GM21390 (cell line): ENCODE measurements around the gene NF2.

Experiments used
- ATAC-seq: cut with Tn5 transposase; IDR thresholded peaks from one replicate; pipeline ENCODE4 v1.9.1; 2021; ENCODE audit not compliant: unreplicated experiment

Gene NF2

GRCh38 chr22:29700900-29701154 is 97.4 kb downstream of the NF2 start:
- no peak for ATAC-seq

- ATAC-seq = no peak
Measured at GRCh38 chr22:29701155-29701999, 97.9 kb downstream of the NF2 start.

DNA sequence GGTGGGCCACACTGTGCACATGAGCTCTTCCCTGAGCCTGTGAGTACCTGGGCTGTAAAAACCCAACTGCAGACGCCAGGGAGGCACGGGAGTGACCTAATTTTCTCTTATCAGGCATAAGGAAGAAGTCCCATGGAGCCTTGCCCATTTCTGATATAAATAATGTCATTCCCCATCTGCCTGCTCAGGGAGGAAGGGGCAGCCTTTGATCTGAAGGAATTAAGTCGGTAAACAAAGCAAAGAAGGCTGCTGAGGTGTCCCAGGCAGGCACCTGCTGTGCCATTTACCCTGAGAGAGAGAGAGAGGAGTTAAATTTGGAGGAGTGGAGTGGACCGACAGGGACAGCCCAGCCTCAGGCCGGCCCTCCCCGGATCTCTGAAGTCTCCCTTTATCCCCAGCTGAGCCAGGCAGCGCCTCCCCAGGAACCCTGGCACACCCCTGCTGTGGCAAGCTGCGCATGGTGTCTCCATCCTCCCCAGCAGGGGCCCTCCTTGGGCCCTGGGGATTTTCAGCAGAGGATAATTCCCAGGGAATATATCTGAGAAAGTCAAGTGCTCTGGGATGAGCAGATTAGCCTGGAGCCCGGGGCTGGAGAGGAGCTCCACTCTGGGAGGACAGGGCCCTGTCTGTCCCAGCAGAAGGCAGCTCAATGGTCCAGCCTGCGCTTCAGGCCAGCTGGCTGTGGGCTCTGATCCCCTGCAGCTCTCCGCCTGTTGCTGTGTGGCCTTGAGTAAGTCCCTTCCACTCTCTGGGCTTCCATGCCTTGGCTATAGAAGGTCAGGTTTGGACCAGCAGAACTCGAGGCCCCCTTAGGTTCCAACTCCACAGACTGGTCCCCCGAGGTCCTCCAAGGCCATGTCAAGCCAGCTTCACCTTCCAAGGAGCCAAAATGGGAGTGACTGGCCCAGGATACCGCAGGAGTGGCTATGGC is 98.8 kb downstream of the NF2 start:
- no peak for ATAC-seq

GRCh38 chr22:29702931-29703501 is 99.6 kb downstream of the NF2 start:
- no peak for ATAC-seq

DNA sequence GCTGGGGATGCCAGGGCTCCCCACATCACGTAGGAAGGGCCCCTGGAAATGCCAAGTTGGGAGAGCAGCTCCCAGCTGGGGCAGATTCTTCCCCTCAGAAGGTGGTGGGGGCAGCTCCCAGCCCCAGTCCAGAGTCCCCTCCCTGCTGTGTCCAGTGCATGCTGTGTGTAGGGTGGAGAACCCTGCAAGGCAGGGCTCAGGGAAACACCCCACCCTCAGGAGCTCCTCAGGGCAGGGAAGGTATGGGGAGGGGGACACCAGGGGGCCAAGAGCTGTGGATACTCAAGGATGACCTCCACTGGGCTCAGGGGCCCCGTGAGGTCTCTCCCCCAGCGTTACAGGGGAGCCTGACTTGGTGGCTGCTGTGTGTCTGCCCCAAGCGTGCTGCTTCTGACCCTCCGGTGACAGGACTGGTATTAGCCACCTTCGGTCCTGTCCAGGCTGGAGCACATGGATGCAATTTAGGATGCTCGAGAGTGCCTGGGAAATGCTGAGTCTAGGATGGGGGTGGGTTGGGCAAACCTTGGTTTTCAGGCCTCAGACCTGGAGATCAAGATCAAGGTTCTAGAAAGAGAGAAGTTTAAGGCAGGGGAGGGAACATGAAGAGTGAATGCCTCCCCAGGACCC is 100.2 kb downstream of the NF2 start:
- no peak for ATAC-seq

DNA sequence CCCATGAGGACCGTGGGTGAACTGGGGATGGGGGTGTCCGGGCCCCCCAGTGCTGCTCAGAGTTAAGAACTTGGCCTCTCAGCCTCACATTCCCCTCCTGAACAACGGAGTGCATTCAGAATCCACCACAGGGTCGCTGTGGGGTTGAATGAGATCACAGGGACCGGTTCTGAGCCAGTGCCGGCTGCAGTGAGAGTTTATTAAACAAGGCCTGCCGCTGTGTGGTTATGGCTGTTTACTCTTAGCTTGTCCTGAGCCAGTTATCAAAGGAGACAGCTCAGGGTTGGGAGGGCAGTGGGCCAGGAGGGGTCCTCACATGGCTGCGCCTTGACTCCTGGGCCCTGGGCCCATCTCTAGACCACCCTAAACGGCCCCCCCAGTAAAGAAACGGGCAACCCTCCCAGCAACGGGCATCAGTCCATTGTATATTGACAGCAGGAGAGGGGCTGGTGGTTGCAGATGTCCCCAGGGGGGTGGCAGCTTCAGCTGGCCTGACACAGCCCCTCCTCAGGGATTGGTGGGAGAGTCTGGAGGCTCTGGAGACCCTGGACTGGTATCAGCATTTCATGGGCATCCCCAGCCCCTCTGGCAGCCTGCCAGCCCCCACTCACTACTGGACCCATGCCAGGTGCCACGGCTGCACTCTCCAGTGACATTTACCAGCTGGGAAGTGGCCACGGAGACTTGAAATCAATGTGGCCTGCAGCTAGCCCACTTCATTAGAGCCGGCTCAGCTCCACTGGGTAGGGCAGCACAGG is 101.3 kb downstream of the NF2 start:
- no peak for ATAC-seq

GRCh38 chr22:29705651-29706050 is 102.2 kb downstream of the NF2 start:
- ATAC-seq = no peak

DNA sequence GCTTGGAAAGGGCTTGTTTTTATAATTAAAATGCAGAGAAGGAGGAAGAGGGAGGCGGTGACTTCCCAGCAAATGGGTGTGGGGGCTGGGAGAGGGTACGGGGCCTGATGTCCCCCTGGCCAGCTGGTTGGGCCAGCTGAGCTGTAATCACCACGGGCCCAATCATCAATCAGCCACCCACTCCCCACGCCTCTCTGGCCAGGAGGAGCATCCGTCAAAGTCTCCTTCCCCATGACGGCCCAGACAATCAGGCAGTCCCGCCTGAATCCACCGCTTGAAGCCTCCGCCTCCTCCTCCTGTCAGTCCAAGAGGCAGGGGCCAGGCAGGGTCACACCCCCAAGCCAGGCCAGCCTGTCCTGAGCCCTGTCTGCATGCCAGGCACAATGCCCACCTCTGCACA is 103.1 kb downstream of the NF2 start:
- no peak for ATAC-seq

- ATAC-seq = no peak
Measured at GRCh38 chr22:29707010-29707409, 103.6 kb downstream of the NF2 start.

DNA sequence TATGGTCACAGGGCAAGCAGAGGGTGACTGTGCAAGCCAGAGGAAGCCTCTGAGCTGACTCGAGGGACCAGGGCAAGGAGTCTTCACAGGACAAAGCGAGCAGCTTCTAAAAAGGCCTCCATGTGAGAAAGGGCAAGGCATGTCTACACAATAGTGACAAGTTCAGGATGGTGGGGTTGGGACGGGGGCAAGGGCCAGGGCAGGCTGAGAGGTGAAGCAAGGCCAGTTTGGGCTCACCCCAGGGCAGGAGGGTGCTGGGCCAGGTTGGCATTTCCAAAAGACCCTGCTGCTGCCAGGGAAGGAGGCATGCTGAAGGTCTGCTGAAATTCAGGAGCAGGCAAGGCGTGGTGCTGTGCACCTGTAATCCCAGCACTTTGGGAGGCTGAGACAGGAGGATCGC is 104.0 kb downstream of the NF2 start:
- ATAC-seq = no peak

DNA sequence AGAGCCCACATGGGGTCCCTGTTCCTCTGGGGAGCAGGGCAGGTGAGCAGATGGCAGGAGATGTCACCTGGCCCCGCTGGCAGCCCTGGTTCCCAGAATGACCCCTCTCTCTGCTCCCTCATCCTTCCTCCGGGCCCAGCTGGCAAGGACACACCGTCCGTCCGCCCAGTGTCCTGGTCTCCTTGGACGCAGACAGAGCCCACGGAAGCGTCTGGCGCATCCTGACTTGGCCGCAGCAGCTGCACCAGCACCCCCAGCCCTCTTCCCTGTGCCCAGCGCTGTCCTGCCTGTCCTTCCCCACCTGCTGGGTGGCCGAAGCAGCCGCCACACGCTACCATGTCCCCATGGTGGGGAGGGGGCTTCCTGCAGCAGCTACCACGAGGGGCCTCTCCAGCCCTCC is 106.8 kb downstream of the NF2 start:
- no peak for ATAC-seq

GRCh38 chr22:29710922-29711593 is 107.6 kb downstream of the NF2 start:
- no peak for ATAC-seq

- no peak for ATAC-seq
Measured at GRCh38 chr22:29712119-29712518, 108.7 kb downstream of the NF2 start.

DNA sequence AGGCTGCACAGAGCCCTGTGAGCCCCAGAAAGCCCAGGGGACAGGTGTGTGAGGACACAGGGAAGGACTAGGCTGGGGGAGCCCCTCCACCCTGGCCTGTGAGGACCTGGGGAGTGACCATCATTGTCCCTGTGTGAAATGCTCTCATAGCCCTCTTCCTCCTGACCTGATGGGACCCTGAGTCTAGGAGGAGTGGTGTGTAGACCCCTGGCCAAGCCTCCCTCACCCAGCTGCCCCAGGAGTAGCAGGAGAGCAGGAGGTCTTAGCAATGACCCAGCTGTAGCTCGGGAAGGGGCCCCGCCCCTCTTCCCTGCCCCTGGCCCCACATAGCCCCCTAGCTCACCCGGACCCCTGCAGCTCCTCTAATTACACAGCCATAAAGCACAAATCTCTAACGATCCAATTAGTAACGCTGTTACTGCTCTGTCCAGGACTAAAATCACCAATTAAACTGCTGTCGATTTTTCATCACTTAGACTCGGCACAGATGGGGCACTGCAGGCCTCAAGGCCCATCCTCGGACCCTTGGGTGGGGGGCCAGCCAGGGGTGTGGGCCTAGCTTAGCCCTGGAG is 109.8 kb downstream of the NF2 start:
- ATAC-seq = no peak

- ATAC-seq = no peak
Measured at GRCh38 chr22:29715240-29715639, 111.8 kb downstream of the NF2 start.

DNA sequence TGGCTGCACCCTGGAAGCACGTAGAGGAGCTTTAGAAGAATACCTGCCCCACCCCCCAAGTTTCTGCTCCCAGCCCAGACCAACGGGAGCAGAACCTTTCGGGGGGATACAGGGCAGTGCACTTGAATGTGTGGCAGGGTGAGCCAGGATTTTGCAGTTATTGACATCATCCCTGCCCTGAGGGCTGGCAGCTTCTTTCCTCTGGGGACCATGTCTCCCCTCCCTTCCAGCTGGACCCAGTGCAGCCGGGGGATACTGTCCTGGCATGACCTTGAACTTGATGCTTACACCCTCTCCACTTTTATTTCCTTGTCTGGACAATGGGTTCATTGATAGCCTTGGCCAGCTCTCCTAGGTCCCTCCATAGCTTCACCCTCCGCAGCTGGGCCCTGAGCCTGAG is 112.3 kb downstream of the NF2 start:
- no peak for ATAC-seq

DNA sequence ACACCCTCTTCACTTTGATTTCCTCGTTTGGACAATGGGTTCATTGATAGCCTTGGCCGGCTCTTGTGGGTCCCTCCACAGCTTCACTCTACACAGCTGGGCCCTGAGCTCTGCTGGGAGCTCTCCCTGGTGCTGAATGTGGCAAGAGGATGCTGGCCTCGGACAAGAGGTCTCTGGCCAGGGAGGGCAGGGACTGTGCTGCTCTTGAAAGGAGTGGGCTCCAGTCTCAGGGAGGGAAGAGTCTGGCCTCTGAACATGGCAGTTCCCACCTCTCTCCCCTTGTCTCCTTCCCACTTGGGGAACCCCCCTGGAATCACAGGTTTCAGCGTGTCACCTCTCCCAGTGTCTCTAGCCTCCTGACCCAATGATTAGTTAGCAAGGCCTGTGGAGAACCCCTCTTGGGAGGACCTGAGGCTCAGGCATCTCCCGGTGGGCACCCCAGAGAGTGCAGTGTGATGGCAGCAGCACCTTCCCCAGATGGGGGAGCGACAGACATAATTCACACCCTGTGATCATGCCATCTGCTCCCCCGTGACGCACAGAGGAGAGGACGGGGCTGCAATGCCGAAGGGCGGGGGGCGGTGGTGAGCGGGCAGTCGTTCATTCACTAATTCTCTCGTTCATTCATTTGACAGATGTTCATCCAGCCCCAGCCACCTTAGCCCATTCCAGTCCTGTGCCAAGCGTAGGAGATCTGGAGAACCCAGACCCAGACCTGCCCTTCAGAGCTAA is 113.5 kb downstream of the NF2 start:
- ATAC-seq = no peak

DNA sequence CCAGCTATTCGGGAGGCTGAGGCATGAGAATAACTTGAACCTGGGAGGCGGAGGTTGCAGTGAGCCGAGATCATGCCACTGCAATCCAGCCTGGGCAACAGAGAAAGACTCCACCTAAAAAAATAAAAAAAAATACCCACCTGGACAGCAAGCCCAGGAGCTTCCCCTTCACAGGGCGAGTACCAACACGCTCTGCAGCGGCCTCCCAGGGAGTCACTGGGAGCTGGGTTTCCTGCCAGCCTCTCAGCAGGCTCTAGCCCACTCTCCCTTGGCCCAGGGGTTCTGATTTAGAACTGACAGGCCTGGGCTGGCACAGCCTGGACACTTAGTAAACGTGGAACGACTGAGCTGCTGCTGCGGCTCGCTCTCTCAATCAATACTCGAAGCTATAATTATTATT is 114.4 kb downstream of the NF2 start:
- no peak for ATAC-seq
